Upper lobe of left lung (tissue), 6 donors: ENCODE data around the gene UBTD2. TPM values are rescaled to one million over a fixed set of nuclear protein-coding genes. Genes with fewer than 3 reads are reported as not detected.

Source experiments
- ATAC-seq, 2 donors: fragments of 200-7000 bp; cut with Tn5 transposase; one replicate each; pipeline ENCODE4 v1.9.1; 2022; ENCODE audit warnings: mild to moderate bottlenecking in 2 of 2, moderate library complexity in 2 of 2; ENCODE audit not compliant: low FRiP score in 2 of 2
- DNase-seq, 2 donors: peaks; one replicate each; pipeline ENCODE4 v3.0.0-alpha.2; 2019 to 2020
- H3K27ac ChIP-seq, 4 donors: fragments of 200-600 bp; sonication (generic); one replicate each; pipeline ENCODE4 v1.5.1; 2016 to 2019
- H3K27me3 ChIP-seq, 4 donors: fragments of 200-600 bp; sonication (generic); one replicate each; pipeline ENCODE4 v1.5.1; 2017 to 2019
- H3K36me3 ChIP-seq, 4 donors: fragments of 200-600 bp; sonication (generic); one replicate each; pipeline ENCODE4 v1.5.1; 2016 to 2019
- H3K4me1 ChIP-seq, 4 donors: fragments of 200-600 bp; sonication (generic); one replicate each; pipeline ENCODE4 v1.5.1; 2018 to 2019
- H3K4me3 ChIP-seq, 4 donors: fragments of 200-600 bp; sonication (generic); one replicate each; pipeline ENCODE4 v1.5.1; 2017 to 2019; ENCODE audit warnings: mild to moderate bottlenecking in 2 of 4, moderate library complexity in 1 of 4
- H3K9me3 ChIP-seq, 4 donors: fragments of 200-600 bp; sonication (generic); one replicate each; pipeline ENCODE4 v1.5.1; 2018 to 2019
- EP300 ChIP-seq, 4 donors: sonication (generic); formaldehyde crosslinking; IDR thresholded peaks; one replicate each; pipeline ENCODE4 v1.5.1; 2017; ENCODE audit warnings: antibody characterized with exemption in 4 of 4, control low read depth in 2 of 4
- POLR2A ChIP-seq, 4 donors: fragments of 450-650 bp; IDR thresholded peaks; one replicate each; pipeline ENCODE4 v1.5.1; 2016 to 2017; ENCODE audit warnings: antibody characterized with exemption in 4 of 4, mild to moderate bottlenecking in 2 of 4
- POLR2AphosphoS5 ChIP-seq, 2 donors: sonication (generic); formaldehyde crosslinking; IDR thresholded peaks; one replicate each; pipeline ENCODE4 v1.5.1; 2017; ENCODE audit warnings: antibody characterized with exemption in 2 of 2
- WGBS, 2 donors: methylation state at CpG; one replicate each; pipeline ENCODE4 v1.1.5; 2017 to 2018; 5-methylcytosine and 5-hydroxymethylcytosine counted together
- total RNA-seq, 6 donors: library from RNA; depleted of rRNA in 4 of 6; stranded (reverse); fragments of >200 nt in 4 of 6; gene quantifications; one replicate each; pipeline versions ENCODE4 v1.1.0 to v1.2.1, GENCODE V29; 2016 to 2021
- TF ChIP-seq, protein P1 (sequence below), 6 experiments: fragments of 450-650 bp in 4 of 6; fragments of 200-600 bp in 2 of 6; sonication (generic) in 2 of 6; IDR thresholded peaks; one replicate each; pipeline ENCODE4 v1.5.1; 2016 to 2019; ENCODE audit warnings: antibody characterized with exemption in 6 of 6
- donor health status: DM: no; HTN: no; CAD: no; lungs with moderate emphysema.
- donor health status: DM: no; HTN: yes; CAD: no; lungs with severe emphysema.

Gene UBTD2
- total RNA-seq, 6 donors from 2014 or later: 9.4 to 22.3 (median 15.8) TPM

DNA sequence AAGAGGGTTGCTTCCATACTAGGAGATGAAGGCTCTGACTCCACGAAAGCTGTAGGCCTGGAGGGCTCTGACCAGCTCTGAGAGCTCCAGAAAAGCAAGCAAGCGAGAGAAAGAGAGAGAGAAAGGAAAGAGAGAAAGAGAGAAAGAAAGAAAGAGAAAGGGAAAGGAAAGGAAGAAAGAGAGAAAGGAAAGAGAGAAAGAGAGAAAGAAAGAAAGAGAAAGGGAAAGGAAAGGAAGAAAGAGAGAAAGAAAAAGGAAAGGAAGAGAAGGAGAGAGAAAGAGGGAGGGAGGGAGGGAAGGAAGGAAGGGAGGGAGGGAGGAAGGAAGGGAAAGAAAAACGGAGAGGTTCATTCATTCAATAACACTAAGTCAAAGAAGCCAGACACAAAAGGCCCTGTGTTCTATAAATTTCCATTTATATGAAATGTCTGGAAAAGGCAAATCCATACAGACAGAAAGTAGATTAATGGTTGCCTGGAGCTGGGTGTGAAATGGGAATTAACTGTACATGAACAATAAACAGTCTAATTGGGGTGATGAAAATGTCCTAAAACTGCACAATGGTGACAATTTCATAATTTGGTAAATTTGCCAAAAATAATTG lies 93.8 kb downstream of the UBTD2 start:
- DNase-seq (no peak), ATAC-seq (no peak)
- no peak overlapping the region for H3K27ac ChIP-seq
- 76 to 82% methylated on average over 3 of the region's 3 CpGs for WGBS, 2 donors
- no peak overlapping the region for H3K4me3 ChIP-seq
- no peaks in the 10 kb centered on the region for H3K27me3 ChIP-seq
- H3K36me3 ChIP-seq: no peaks in the 10 kb centered on the region
- H3K4me1 ChIP-seq: peaks cover 9 to 26% (median 22%) of the 10 kb centered on the region in 4 donors
- TF ChIP-seq POLR2A (IDR thresholded peaks at IDR 0.05) (no peak), POLR2AphosphoS5 (IDR thresholded peaks at IDR 0.05) (no peak), EP300 (IDR thresholded peaks at IDR 0.05) (no peak)
- TF ChIP-seq, protein P1, sequence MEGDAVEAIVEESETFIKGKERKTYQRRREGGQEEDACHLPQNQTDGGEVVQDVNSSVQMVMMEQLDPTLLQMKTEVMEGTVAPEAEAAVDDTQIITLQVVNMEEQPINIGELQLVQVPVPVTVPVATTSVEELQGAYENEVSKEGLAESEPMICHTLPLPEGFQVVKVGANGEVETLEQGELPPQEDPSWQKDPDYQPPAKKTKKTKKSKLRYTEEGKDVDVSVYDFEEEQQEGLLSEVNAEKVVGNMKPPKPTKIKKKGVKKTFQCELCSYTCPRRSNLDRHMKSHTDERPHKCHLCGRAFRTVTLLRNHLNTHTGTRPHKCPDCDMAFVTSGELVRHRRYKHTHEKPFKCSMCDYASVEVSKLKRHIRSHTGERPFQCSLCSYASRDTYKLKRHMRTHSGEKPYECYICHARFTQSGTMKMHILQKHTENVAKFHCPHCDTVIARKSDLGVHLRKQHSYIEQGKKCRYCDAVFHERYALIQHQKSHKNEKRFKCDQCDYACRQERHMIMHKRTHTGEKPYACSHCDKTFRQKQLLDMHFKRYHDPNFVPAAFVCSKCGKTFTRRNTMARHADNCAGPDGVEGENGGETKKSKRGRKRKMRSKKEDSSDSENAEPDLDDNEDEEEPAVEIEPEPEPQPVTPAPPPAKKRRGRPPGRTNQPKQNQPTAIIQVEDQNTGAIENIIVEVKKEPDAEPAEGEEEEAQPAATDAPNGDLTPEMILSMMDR (IDR thresholded peaks at IDR 0.05): no peak
- H3K9me3 ChIP-seq: no peaks in the 10 kb centered on the region

DNA sequence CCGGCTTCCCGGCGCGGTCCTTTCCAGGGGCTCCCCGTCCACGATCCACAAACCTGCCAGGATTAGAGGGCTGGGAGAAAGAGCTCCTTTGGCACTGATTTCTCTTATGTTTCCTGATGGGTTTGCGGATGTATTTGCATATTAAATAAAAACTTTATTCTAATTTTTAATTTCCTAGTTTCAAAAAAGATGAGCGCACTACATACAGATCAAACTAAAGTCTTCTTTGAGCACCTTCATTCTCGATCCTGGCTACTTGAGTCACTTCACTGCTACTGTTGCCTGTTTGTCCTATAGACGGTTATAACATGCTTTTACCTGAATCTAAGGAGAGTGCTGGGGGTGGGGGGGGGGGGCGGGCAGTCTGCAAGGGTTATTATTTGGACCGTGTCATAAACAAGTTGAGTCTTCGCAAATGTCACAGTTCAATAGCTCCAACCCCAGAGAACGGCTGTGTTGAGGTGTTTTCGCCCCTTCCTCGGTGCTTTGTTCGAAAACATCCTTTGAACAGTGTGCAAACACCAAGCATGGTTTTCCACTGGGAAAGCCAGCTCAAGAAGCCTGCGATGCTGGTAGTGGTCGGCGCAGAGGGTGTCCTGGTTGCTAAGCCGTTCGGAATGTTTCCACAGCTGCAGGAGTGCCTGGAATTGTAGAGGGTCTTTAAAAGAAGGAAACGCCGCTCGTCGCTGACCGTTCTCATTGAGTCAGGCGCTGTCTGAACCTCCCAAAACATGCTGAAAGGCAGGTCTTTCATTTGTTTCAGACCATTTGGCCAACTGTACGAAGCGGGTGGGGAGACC lies 94.5 kb downstream of the UBTD2 start:
- H3K27me3 ChIP-seq: no peaks in the 10 kb centered on the region
- no peaks in the 10 kb centered on the region for H3K36me3 ChIP-seq
- no peak for ATAC-seq
- peak overlapping the region in 3 of 4 donors; percentile 87 to 98 (median 96) for H3K4me3 ChIP-seq
- DNase-seq: no peak
- peak overlapping the region in 1 of 4 donors; percentile 97 for H3K27ac ChIP-seq
- peaks cover 16 to 31% (median 25%) of the 10 kb centered on the region in 4 donors for H3K4me1 ChIP-seq
- H3K9me3 ChIP-seq: no peaks in the 10 kb centered on the region
- TF ChIP-seq EP300 (IDR thresholded peaks at IDR 0.05) (no peak), POLR2AphosphoS5 (IDR thresholded peaks at IDR 0.05) (no peak), POLR2A (IDR thresholded peaks at IDR 0.05) (no peak)
- TF ChIP-seq, protein P1 (IDR thresholded peaks at IDR 0.05): no peak
- 54% methylated on average over 30 of the region's 30 CpGs for WGBS, 2 donors

DNA sequence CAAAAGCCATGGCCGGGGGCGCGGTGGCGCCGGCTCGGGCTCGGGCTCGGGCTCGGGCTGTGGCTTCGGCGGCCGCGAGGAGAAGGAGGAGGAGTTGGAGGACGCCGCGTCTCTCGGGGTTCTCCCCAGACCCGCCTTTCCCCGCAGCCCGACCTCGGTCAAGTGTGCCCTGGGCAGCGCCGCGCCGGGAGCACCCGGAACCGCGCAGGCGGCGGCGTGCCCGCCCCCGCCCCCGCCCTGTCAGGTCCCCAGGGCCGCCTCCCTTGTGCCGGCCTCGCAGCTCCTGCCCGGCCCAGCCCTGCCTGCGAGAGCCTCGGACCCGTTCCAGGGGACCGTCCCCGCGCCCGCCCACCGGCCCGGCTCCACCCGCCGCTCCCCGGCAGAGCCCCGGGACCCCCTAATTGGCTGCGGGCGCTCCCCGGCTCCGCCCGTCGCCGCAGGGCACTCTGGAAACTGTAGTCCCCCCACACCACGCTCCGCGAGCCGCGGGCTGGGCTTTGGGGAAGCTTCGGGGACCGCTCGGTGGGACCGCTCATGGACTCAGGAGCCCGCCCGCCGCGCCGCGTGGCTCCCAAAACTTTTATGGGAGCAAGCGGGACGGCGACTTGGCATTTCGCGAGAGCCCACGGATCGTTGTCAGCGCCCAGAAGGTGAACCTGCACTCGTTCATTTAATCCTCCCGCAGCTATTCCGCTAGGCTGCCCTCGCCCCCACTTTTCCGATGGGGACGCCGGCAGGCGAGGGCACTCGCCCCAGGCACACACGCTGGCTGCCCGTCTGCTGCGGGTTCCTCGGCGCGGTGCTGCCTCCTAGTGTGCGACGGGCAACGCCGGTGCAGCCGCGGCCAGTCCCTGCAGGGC lies 95.3 kb downstream of the UBTD2 start, which contains the start of gene STK10:
STK10 (minus strand) TSS at position 192 of the 860 bp plus-strand sequence; CDS start at position 10, 182 bp downstream.
- DNase-seq (peak; percentile 93 to 98), ATAC-seq (peak; percentile 95 to 96)
- Histone ChIP-seq H3K4me3 (peak within 1 kb of the TSS; percentile 66 to 98 (median 92)), H3K27ac (peak within 1 kb of the TSS; percentile 92 to 97 (median 94)), H3K36me3 (no peaks in the 10 kb centered on the region), H3K4me1 (peaks cover 21 to 32% (median 26%) of the 10 kb centered on the region in 4 donors), H3K27me3 (no peaks in the 10 kb centered on the region), H3K9me3 (no peaks in the 10 kb centered on the region)
- 0% methylated on average over 63 of the region's 102 CpGs; no CpG with 5 or more reads in 1 of the 2 donors for WGBS, 2 donors
- TF ChIP-seq EP300 (IDR thresholded peaks at IDR 0.05) (no peak), POLR2A (IDR thresholded peaks at IDR 0.05) (peak in 3 of 4 donors; percentile 48 to 85 (median 68)), POLR2AphosphoS5 (IDR thresholded peaks at IDR 0.05) (peak; percentile 37 to 53)
- TF ChIP-seq, protein P1 (IDR thresholded peaks at IDR 0.05): peak; percentile 85 to 97 (median 92)

DNA sequence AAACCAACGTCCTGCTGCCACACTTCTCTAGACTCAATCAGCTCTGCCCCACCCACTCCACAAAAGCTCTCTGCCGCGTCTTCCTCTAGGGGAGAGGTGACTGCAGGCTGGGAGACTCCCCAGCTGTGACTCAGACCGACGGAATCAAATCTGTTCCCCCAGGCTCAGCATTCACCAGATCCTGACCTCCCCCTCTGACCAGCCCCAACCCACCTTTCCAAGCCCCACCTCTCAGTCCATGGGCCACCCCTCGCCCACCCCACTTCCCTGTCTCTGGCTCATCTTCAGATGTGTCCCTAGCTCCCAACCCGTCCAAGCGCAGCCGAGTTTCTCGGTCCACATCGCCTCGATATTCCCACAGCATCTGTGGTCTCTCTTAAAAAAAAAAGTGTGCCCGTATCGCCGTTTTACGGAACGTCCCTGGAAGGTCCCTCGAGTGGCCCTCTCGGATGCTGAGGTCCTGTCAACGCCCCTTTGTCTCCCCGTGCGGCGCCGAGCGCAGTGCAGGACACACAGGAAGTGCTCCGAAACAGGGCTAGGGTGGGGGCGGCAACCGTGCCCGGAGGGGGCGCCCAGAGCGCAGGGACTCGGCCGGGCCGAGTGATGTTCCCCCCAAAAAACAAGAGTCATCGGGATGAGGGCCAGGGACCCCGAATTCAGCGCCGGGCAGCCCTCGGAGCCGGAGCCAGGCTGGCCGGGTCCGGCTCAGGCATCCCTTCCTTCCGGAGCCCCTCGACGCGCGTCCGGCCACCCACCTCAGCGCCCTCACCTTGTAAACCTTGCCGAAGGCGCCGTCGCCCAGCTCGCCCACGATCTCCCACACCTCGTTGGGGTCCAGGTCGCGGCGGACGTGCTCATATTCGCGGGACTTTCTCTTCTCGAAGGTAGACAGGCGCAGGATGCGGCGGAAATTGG lies 96.2 kb downstream of the UBTD2 start:
- DNase-seq (peak; percentile 82 to 92), ATAC-seq (peak; percentile 62 to 75)
- no peaks in the 10 kb centered on the region for H3K36me3 ChIP-seq
- peak overlapping the region; percentile 92 to 97 (median 94) for H3K27ac ChIP-seq
- no peaks in the 10 kb centered on the region for H3K27me3 ChIP-seq
- peaks cover 22 to 39% (median 29%) of the 10 kb centered on the region in 4 donors for H3K4me1 ChIP-seq
- H3K4me3 ChIP-seq: peak overlapping the region; percentile 66 to 98 (median 92)
- 0 to 1% methylated on average over 28 to 32 of the region's 66 CpGs for WGBS, 2 donors
- TF ChIP-seq POLR2AphosphoS5 (IDR thresholded peaks at IDR 0.05) (peak in 1 of 2 donors; percentile 65), EP300 (IDR thresholded peaks at IDR 0.05) (no peak), POLR2A (IDR thresholded peaks at IDR 0.05) (peak in 1 of 4 donors; percentile 72)
- TF ChIP-seq, protein P1 (IDR thresholded peaks at IDR 0.05): peak in 2 of 6 experiments; percentile 4 to 30
- H3K9me3 ChIP-seq: no peaks in the 10 kb centered on the region
